ENCODE measurements around the gene CNPY3.
"Not testable (repeated sequence)": the region's sequence is repeated elsewhere in the genome, so short reads cannot be mapped to it uniquely, and the experiment has no call there.

CNPY3 gene

GRCh38 chr6:42947950-42948349 lies 18.7 kb downstream of the CNPY3 start:
- Histone ChIP-seq H3K79me2 (ENCODE audit: low read length) (no peaks in the 10 kb centered on the region), H3K4me3 (ENCODE audit: low read length) (no peak overlapping the region), H3K4me2 (ENCODE audit: low read depth, low read length) (no peak overlapping the region), H3K9me3 (replicated peaks; ENCODE audit: insufficient read depth, low read length) (no peaks in the 10 kb centered on the region), H3K27me3 (replicated peaks; ENCODE audit: insufficient read depth, low read length) (no peaks in the 10 kb centered on the region), H3F3A (ENCODE audit: insufficient read depth, low read length) (no peaks in the 10 kb centered on the region), H3K4me1 (ENCODE audit: low read length) (no peaks in the 10 kb centered on the region), H3K27ac (ENCODE audit: low read length) (no peak overlapping the region), H4K20me1 (ENCODE audit: insufficient read depth, low read length) (no peaks in the 10 kb centered on the region), H3K36me3 (replicated peaks; ENCODE audit: insufficient read depth, low read length) (no peaks in the 10 kb centered on the region), H3K9me2 (replicated peaks; ENCODE audit: insufficient read depth, low read length) (no peaks in the 10 kb centered on the region), H2AFZ (ENCODE audit: low read length) (no peak overlapping the region), H3K9ac (ENCODE audit: low read length) (no peak overlapping the region)
- TF ChIP-seq, protein P1, sequence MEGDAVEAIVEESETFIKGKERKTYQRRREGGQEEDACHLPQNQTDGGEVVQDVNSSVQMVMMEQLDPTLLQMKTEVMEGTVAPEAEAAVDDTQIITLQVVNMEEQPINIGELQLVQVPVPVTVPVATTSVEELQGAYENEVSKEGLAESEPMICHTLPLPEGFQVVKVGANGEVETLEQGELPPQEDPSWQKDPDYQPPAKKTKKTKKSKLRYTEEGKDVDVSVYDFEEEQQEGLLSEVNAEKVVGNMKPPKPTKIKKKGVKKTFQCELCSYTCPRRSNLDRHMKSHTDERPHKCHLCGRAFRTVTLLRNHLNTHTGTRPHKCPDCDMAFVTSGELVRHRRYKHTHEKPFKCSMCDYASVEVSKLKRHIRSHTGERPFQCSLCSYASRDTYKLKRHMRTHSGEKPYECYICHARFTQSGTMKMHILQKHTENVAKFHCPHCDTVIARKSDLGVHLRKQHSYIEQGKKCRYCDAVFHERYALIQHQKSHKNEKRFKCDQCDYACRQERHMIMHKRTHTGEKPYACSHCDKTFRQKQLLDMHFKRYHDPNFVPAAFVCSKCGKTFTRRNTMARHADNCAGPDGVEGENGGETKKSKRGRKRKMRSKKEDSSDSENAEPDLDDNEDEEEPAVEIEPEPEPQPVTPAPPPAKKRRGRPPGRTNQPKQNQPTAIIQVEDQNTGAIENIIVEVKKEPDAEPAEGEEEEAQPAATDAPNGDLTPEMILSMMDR (IDR thresholded peaks at IDR 0.05; ENCODE audit: low read length), result no peak
- no peak for TF ChIP-seq EZH2 (optimal IDR thresholded peaks at IDR 0.05; ENCODE audit: low read depth, low read length)
- TF ChIP-seq EZH2phosphoT487 (IDR thresholded peaks at IDR 0.05; ENCODE audit: low read length), result no peak
- no peak for DNase-seq

DNA sequence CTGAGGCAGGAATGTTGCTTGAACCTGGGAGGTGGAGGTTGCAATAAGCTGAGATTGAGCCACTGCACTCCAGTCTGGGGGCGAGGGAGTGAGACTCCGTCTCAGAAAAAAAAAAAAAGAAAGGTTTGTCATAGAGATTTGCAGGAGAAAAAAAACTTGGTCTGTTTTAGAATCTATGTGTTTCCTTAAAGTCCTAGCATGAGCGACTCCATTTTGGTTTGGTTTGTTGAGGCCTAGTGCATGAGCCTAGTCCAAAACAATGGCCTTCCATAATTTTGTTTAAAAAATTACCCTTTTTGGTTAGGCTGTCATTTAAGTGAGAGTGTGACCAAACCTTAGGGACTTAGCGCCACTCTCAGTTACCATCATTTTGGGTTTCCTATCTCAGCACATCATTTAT lies 23.1 kb downstream of the CNPY3 start:
- Histone ChIP-seq H3F3A (ENCODE audit: insufficient read depth, low read length) (no peaks in the 10 kb centered on the region; the same call in 1 of the 2 replicates), H3K4me1 (ENCODE audit: low read length) (no peaks in the 10 kb centered on the region), H3K36me3 (replicated peaks; ENCODE audit: insufficient read depth, low read length) (no peaks in the 10 kb centered on the region), H3K27me3 (replicated peaks; ENCODE audit: insufficient read depth, low read length) (no peaks in the 10 kb centered on the region), H2AFZ (ENCODE audit: low read length) (no peak overlapping the region), H3K4me2 (ENCODE audit: low read depth, low read length) (no peak overlapping the region), H3K79me2 (ENCODE audit: low read length) (no peaks in the 10 kb centered on the region), H3K9me3 (replicated peaks; ENCODE audit: insufficient read depth, low read length) (no peaks in the 10 kb centered on the region), H3K4me3 (ENCODE audit: low read length) (no peak overlapping the region), H4K20me1 (ENCODE audit: insufficient read depth, low read length) (no peaks in the 10 kb centered on the region), H3K9ac (ENCODE audit: low read length) (no peak overlapping the region), H3K9me2 (replicated peaks; ENCODE audit: insufficient read depth, low read length) (no peaks in the 10 kb centered on the region), H3K27ac (ENCODE audit: low read length) (no peak overlapping the region)
- DNase-seq, result no peak
- no peak for TF ChIP-seq EZH2phosphoT487 (IDR thresholded peaks at IDR 0.05; ENCODE audit: low read length)
- TF ChIP-seq, protein P1 (IDR thresholded peaks at IDR 0.05; ENCODE audit: low read length), result no peak
- TF ChIP-seq EZH2 (optimal IDR thresholded peaks at IDR 0.05; ENCODE audit: low read depth, low read length), result no peak

DNA sequence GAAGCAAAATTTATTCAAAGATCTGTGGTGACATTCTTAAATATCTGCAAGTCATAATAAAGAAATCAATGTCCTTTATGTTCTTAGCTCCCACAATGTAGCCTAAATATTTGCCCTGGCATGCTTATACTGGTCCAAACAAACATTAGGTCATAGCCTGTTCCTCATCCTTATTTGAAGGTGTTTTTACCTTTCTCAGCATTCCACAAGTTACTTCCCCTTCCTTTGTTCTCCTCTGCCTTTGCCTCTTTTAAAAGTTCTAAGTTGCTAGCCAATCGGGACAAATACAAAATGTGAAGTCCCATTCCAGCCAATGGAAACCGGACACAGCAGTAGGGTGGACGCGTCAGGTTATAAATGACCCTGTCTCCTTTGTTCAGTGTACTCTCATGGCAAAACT lies 25.1 kb downstream of the CNPY3 start:
- H4K20me1 ChIP-seq (ENCODE audit: insufficient read depth, low read length); H3K4me3 ChIP-seq (ENCODE audit: low read length); H3K27me3 ChIP-seq (replicated peaks; ENCODE audit: insufficient read depth, low read length); H3K36me3 ChIP-seq (replicated peaks; ENCODE audit: insufficient read depth, low read length); H2AFZ ChIP-seq (ENCODE audit: low read length); H3K4me1 ChIP-seq (ENCODE audit: low read length); H3K79me2 ChIP-seq (ENCODE audit: low read length); H3F3A ChIP-seq (ENCODE audit: insufficient read depth, low read length); H3K9me2 ChIP-seq (replicated peaks; ENCODE audit: insufficient read depth, low read length); H3K9ac ChIP-seq (ENCODE audit: low read length); H3K9me3 ChIP-seq (replicated peaks; ENCODE audit: insufficient read depth, low read length); H3K4me2 ChIP-seq (ENCODE audit: low read depth, low read length); DNase-seq; H3K27ac ChIP-seq (ENCODE audit: low read length): not testable (repeated sequence)

DNA sequence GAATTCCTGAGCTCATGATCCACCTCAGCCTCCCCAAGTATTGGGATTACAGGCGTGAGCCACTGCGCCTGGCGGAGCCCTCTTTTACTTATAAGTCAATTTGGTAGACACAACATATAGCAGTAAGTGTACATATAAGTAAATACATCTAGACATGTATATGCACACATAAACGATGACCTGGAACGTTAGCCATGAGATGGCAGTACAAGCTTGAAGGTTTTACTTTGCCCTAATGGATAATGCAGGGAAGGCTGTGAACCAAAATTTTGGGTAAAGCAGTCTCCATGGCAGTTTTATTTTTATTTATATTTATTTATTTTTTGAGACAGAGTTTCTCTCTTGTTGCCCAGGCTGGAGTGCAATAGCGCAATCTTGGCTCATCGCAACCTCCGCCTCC lies 28.8 kb downstream of the CNPY3 start:
- no peaks in the 10 kb centered on the region for H3K9me3 ChIP-seq (replicated peaks; ENCODE audit: insufficient read depth, low read length)
- H3K9ac ChIP-seq (ENCODE audit: low read length), result no peak overlapping the region
- H3F3A ChIP-seq (ENCODE audit: insufficient read depth, low read length), result no peaks in the 10 kb centered on the region; the same call in 1 of the 2 replicates
- H3K27me3 ChIP-seq (replicated peaks; ENCODE audit: insufficient read depth, low read length), result no peaks in the 10 kb centered on the region
- TF ChIP-seq, protein P1 (IDR thresholded peaks at IDR 0.05; ENCODE audit: low read length), result no peak
- TF ChIP-seq EZH2phosphoT487 (IDR thresholded peaks at IDR 0.05; ENCODE audit: low read length) (no peak), EZH2 (optimal IDR thresholded peaks at IDR 0.05; ENCODE audit: low read depth, low read length) (no peak)
- no peaks in the 10 kb centered on the region for H4K20me1 ChIP-seq (ENCODE audit: insufficient read depth, low read length)
- H3K79me2 ChIP-seq (ENCODE audit: low read length), result no peaks in the 10 kb centered on the region
- H3K4me3 ChIP-seq (ENCODE audit: low read length), result no peak overlapping the region
- no peaks in the 10 kb centered on the region for H3K9me2 ChIP-seq (replicated peaks; ENCODE audit: insufficient read depth, low read length)
- H3K27ac ChIP-seq (ENCODE audit: low read length), result no peak overlapping the region
- no peaks in the 10 kb centered on the region for H3K36me3 ChIP-seq (replicated peaks; ENCODE audit: insufficient read depth, low read length)
- no peaks in the 10 kb centered on the region for H3K4me1 ChIP-seq (ENCODE audit: low read length)
- H3K4me2 ChIP-seq (ENCODE audit: low read depth, low read length), result no peak overlapping the region
- DNase-seq, result no peak
- H2AFZ ChIP-seq (ENCODE audit: low read length), result no peak overlapping the region

Data from MM.1S (cell line).